Measurements from ENCODE around the gene KCNB1.

KCNB1 gene

GRCh38 chr20:49496553-49497397, 14.3 kb upstream of the KCNB1 start:
- no peak overlapping the region for H3K4me3 ChIP-seq (ENCODE audit: low read length)
- no peaks in the 10 kb centered on the region for H3K36me3 ChIP-seq (ENCODE audit: insufficient read depth, low read depth, low read length)
- no peaks in the 10 kb centered on the region for H3K4me1 ChIP-seq (ENCODE audit: insufficient read depth, low read length)
- H3K9ac ChIP-seq (ENCODE audit: low read depth, low read length) = no peak overlapping the region
- H3K9me3 ChIP-seq (ENCODE audit: insufficient read depth, low read depth, low read length) = no peaks in the 10 kb centered on the region
- no peak overlapping the region for H3K27ac ChIP-seq (ENCODE audit: low read length)
- no peaks in the 10 kb centered on the region for H3K27me3 ChIP-seq (ENCODE audit: insufficient read depth, low read length)

- Histone ChIP-seq H3K4me3 (ENCODE audit: low read length) (no peak overlapping the region), H3K27ac (ENCODE audit: low read length) (no peak overlapping the region), H3K9ac (ENCODE audit: low read depth, low read length) (no peak overlapping the region), H3K9me3 (ENCODE audit: insufficient read depth, low read depth, low read length) (no peaks in the 10 kb centered on the region), H3K27me3 (ENCODE audit: insufficient read depth, low read length) (no peaks in the 10 kb centered on the region), H3K36me3 (ENCODE audit: insufficient read depth, low read depth, low read length) (no peaks in the 10 kb centered on the region), H3K4me1 (ENCODE audit: insufficient read depth, low read length) (no peaks in the 10 kb centered on the region)
These were observed 13.6 kb upstream of the KCNB1 start for GRCh38 chr20:49496043-49496442.

GRCh38 chr20:49490689-49491088, 8.2 kb upstream of the KCNB1 start:
- Histone ChIP-seq H3K9ac (ENCODE audit: low read depth, low read length) (no peak overlapping the region), H3K27me3 (ENCODE audit: insufficient read depth, low read length) (peaks cover 22% of the 10 kb centered on the region), H3K9me3 (ENCODE audit: insufficient read depth, low read depth, low read length) (no peaks in the 10 kb centered on the region), H3K27ac (ENCODE audit: low read length) (no peak overlapping the region), H3K4me3 (ENCODE audit: low read length) (no peak overlapping the region), H3K4me1 (ENCODE audit: insufficient read depth, low read length) (no peaks in the 10 kb centered on the region), H3K36me3 (ENCODE audit: insufficient read depth, low read depth, low read length) (no peaks in the 10 kb centered on the region)

GRCh38 chr20:49489688-49490087, 7.2 kb upstream of the KCNB1 start:
- Histone ChIP-seq H3K4me3 (ENCODE audit: low read length) (no peak overlapping the region), H3K4me1 (ENCODE audit: insufficient read depth, low read length) (no peaks in the 10 kb centered on the region), H3K27ac (ENCODE audit: low read length) (no peak overlapping the region), H3K27me3 (ENCODE audit: insufficient read depth, low read length) (peaks cover 32% of the 10 kb centered on the region), H3K9ac (ENCODE audit: low read depth, low read length) (no peak overlapping the region), H3K9me3 (ENCODE audit: insufficient read depth, low read depth, low read length) (no peaks in the 10 kb centered on the region), H3K36me3 (ENCODE audit: insufficient read depth, low read depth, low read length) (no peaks in the 10 kb centered on the region)

GRCh38 chr20:49486064-49486463, 3.6 kb upstream of the KCNB1 start:
- H3K36me3 ChIP-seq (ENCODE audit: insufficient read depth, low read depth, low read length) = no peaks in the 10 kb centered on the region
- H3K4me3 ChIP-seq (ENCODE audit: low read length) = no peak overlapping the region
- H3K27ac ChIP-seq (ENCODE audit: low read length) = no peak overlapping the region
- no peaks in the 10 kb centered on the region for H3K4me1 ChIP-seq (ENCODE audit: insufficient read depth, low read length)
- no peaks in the 10 kb centered on the region for H3K9me3 ChIP-seq (ENCODE audit: insufficient read depth, low read depth, low read length)
- peaks cover 64% of the 10 kb centered on the region for H3K27me3 ChIP-seq (ENCODE audit: insufficient read depth, low read length)
- H3K9ac ChIP-seq (ENCODE audit: low read depth, low read length) = no peak overlapping the region

GRCh38 chr20:49485563-49485962, 3.1 kb upstream of the KCNB1 start:
- H3K36me3 ChIP-seq (ENCODE audit: insufficient read depth, low read depth, low read length) = no peaks in the 10 kb centered on the region
- H3K27me3 ChIP-seq (ENCODE audit: insufficient read depth, low read length) = peaks cover 64% of the 10 kb centered on the region
- no peak overlapping the region for H3K9ac ChIP-seq (ENCODE audit: low read depth, low read length)
- H3K4me3 ChIP-seq (ENCODE audit: low read length) = no peak overlapping the region
- no peak overlapping the region for H3K27ac ChIP-seq (ENCODE audit: low read length)
- H3K9me3 ChIP-seq (ENCODE audit: insufficient read depth, low read depth, low read length) = no peaks in the 10 kb centered on the region
- no peaks in the 10 kb centered on the region for H3K4me1 ChIP-seq (ENCODE audit: insufficient read depth, low read length)

- peak overlapping the region; percentile 66 for H3K4me3 ChIP-seq (ENCODE audit: low read length)
- H3K9me3 ChIP-seq (ENCODE audit: insufficient read depth, low read depth, low read length) = no peaks in the 10 kb centered on the region
- H3K27ac ChIP-seq (ENCODE audit: low read length) = no peak overlapping the region
- no peaks in the 10 kb centered on the region for H3K36me3 ChIP-seq (ENCODE audit: insufficient read depth, low read depth, low read length)
- peak overlapping the region; percentile 40; the same call in 1 of the 2 replicates for H3K9ac ChIP-seq (ENCODE audit: low read depth, low read length)
- H3K27me3 ChIP-seq (ENCODE audit: insufficient read depth, low read length) = peaks cover 62% of the 10 kb centered on the region
- H3K4me1 ChIP-seq (ENCODE audit: insufficient read depth, low read length) = no peaks in the 10 kb centered on the region
These were observed 2.0 kb upstream of the KCNB1 start for GRCh38 chr20:49484180-49485140.

- Histone ChIP-seq H3K27ac (ENCODE audit: low read length) (no peak overlapping the region), H3K9ac (ENCODE audit: low read depth, low read length) (no peak overlapping the region), H3K4me1 (ENCODE audit: insufficient read depth, low read length) (no peaks in the 10 kb centered on the region), H3K4me3 (ENCODE audit: low read length) (peak overlapping the region; percentile 69), H3K9me3 (ENCODE audit: insufficient read depth, low read depth, low read length) (no peaks in the 10 kb centered on the region), H3K36me3 (ENCODE audit: insufficient read depth, low read depth, low read length) (no peaks in the 10 kb centered on the region), H3K27me3 (ENCODE audit: insufficient read depth, low read length) (peaks cover 59% of the 10 kb centered on the region)
These were observed 1.2 kb upstream of the KCNB1 start for GRCh38 chr20:49483696-49484123.

- no peak overlapping the region for H3K9ac ChIP-seq (ENCODE audit: low read depth, low read length)
- H3K27ac ChIP-seq (ENCODE audit: low read length) = no peak overlapping the region
- peaks cover 59% of the 10 kb centered on the region for H3K27me3 ChIP-seq (ENCODE audit: insufficient read depth, low read length)
- H3K36me3 ChIP-seq (ENCODE audit: insufficient read depth, low read depth, low read length) = no peaks in the 10 kb centered on the region
- no peaks in the 10 kb centered on the region for H3K4me1 ChIP-seq (ENCODE audit: insufficient read depth, low read length)
- H3K4me3 ChIP-seq (ENCODE audit: low read length) = peak overlapping the region; percentile 69
- H3K9me3 ChIP-seq (ENCODE audit: insufficient read depth, low read depth, low read length) = no peaks in the 10 kb centered on the region
These were observed 689 bp upstream of the KCNB1 start for GRCh38 chr20:49483018-49483695.

- Histone ChIP-seq H3K9ac (ENCODE audit: low read depth, low read length) (no peak overlapping the region), H3K9me3 (ENCODE audit: insufficient read depth, low read depth, low read length) (no peaks in the 10 kb centered on the region), H3K4me1 (ENCODE audit: insufficient read depth, low read length) (no peaks in the 10 kb centered on the region), H3K27ac (ENCODE audit: low read length) (no peak overlapping the region), H3K36me3 (ENCODE audit: insufficient read depth, low read depth, low read length) (no peaks in the 10 kb centered on the region), H3K27me3 (ENCODE audit: insufficient read depth, low read length) (peaks cover 53% of the 10 kb centered on the region), H3K4me3 (ENCODE audit: low read length) (no peak overlapping the region)
These were observed 295 bp downstream of the KCNB1 start for GRCh38 chr20:49482173-49482572.

- H3K9me3 ChIP-seq (ENCODE audit: insufficient read depth, low read depth, low read length) = no peaks in the 10 kb centered on the region
- H3K27ac ChIP-seq (ENCODE audit: low read length) = no peak overlapping the region
- H3K36me3 ChIP-seq (ENCODE audit: insufficient read depth, low read depth, low read length) = no peaks in the 10 kb centered on the region
- no peak overlapping the region for H3K4me3 ChIP-seq (ENCODE audit: low read length)
- H3K27me3 ChIP-seq (ENCODE audit: insufficient read depth, low read length) = peaks cover 46% of the 10 kb centered on the region
- no peak overlapping the region for H3K9ac ChIP-seq (ENCODE audit: low read depth, low read length)
- H3K4me1 ChIP-seq (ENCODE audit: insufficient read depth, low read length) = no peaks in the 10 kb centered on the region
These were observed 1.4 kb downstream of the KCNB1 start for GRCh38 chr20:49481116-49481515.

Data from iPS-20b (cell line).